HL-60/S4 treated with phorbol 12-myristate 13-acetate at 8.2 ng/mL for 4 days and 3 days (cell line): ENCODE measurements around the gene RGS3.

Source experiments
- in situ Hi-C: fragments of 300-500 bp; cut with MboI; formaldehyde crosslinking; loops from 2 replicates; pipeline ENCODE4 v1.15.0; 2022; ENCODE audit warnings: low sequenced_read_pairs

Gene RGS3

GRCh38 chr9:113594484-113595299 is 131.2 kb downstream of the RGS3 start:
- in situ Hi-C loops: loop anchor here (10.0 kb wide), 2 partner anchors 60 to 140 kb away; no protein-coding TSS in a partner anchor

DNA sequence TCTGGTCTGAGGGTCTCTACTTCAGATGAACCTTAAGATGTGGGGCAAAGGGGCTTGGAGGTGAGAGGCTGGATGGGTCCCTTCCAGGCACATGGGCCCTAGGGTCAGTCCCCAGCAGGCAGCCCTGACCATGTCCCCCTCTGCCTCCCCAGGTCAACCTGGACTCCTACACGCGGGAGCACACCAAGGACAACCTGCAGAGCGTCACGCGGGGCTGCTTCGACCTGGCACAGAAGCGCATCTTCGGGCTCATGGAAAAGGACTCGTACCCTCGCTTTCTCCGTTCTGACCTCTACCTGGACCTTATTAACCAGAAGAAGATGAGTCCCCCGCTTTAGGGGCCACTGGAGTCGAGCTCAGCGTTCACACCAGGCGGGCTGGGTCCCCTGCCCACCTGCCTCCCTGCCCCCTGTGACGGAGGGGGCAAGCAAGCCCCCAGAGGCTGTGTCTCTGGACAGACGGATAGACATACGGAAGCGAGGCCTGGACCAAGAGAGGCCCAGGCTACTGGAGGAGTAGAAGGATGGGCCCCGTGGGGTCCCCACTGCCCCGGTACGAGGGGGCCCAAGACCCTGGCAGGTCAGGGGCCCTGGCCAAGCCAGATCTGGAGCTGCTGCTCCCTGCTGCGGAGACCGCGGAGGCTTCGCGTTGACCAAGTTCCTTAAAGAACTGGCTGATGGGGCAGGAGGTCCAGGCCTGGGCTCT is 133.2 kb downstream of the RGS3 start:
- in situ Hi-C loops: loop anchor here (10.0 kb wide), 2 partner anchors 58 to 142 kb away; no protein-coding TSS in a partner anchor

DNA sequence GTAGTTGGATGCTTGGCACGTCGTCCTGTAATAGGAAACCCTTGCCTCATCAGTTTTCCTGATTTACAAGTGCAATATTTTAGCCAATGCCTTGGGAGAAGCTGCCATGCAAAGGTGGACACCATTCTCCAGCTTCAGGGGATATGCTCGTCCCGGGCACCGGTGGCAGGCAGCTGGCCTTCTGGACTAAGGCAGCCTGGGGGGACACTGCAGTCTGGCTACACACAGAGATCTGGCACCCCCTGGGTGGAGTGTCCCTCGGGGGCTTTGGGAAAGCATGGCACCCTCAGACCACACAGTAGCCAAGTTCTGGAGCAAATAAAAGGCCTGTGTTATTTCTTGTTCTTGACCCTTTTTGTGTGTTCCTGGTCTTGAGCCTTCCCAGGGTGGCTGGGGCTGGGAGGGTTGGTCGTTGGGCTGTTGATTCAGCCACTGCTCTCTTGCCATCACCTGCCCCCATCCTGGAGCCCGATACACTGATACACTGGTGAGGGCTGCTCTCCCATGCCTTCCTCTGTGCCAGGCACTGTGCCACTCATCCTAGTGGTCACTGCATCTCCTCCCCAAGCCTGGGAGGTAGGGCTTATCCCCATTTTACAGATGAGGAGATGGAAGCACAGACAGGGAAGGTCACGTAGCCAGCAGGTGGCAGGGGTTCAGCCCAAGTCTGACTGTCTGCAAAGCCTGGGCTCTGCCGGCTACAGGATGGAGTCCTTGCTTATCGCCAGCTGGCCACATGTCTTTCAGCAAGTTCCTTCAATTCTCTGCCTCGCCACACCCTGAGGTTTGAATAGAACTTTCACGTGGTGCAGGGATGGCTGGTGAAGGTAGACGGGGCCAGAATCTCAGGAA is 134.1 kb downstream of the RGS3 start:
- in situ Hi-C loops: loop anchor here (10.0 kb wide), 2 partner anchors 57 to 143 kb away; no protein-coding TSS in a partner anchor

DNA sequence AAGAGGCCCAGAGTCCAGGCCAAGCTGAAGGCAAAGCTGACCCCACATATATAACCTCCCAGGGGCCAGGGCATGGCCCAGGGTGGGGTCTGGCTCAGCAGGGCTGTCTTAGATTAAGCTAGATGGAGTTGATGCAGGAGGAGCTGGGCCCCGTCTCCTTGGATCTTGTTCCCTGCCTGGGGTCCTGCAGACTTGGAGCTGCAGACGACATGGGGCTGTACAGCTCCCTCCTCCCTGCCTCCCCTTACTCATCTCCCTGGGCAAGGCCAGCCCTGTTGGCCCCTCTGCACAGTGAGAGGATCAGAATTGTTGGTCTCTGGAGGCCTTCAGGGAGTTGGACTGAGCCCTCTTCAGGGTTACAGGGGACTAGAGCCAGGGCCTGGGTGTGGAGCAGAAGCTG is 134.9 kb downstream of the RGS3 start:
- in situ Hi-C loops: loop anchor here (10.0 kb wide), 2 partner anchors 56 to 144 kb away; no protein-coding TSS in a partner anchor

GRCh38 chr9:113598883-113599282 is 135.4 kb downstream of the RGS3 start:
- in situ Hi-C loops: loop anchor here (10.0 kb wide), 2 partner anchors 56 to 144 kb away; no protein-coding TSS in a partner anchor

GRCh38 chr9:113599646-113600022 is 136.1 kb downstream of the RGS3 start:
- in situ Hi-C loops: loop anchor here (10.0 kb wide), 2 partner anchors 55 to 145 kb away; no protein-coding TSS in a partner anchor

DNA sequence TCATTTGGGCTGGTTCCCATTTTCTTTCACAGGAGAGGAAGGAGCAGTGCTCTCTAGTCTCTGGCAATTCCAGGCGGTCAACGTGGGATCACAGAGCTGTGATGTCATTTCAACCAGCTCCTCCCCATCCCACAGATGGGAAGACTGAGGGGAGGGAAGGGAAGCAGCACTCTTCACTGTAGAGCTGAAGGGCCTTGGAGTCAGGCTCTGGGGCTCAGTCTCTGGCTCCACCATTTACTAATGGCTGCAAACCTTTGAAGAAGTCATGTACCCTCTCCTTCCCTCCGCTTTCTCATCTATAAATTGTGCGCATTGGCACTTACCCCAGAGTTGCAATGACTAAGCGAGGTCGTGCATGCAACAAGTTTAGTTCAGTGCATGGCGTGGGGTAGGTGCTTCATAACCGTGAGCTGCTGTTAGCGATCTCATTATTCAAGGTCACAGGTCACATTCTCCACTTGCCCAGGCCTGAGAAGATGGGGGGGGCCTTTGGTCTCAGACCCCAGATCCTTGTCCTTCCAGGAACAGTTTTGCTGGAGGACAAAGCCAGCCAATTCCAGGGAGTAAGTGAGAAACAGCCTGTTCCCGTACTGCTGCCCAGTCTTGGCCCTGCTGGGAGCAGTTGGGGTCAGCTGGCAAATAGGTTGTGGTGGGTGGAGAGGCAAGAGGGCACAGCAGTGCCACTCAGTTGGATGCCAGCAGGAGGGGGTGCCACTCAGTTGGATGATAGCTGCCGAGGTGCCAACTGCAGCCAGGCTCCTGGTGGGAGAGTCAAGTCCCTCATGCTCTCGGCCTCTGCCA is 136.7 kb downstream of the RGS3 start:
- in situ Hi-C loops: no loop called here

GRCh38 chr9:113600871-113601614 is 137.5 kb downstream of the RGS3 start:
- in situ Hi-C loops: no loop called here

- in situ Hi-C loops: no loop called here
These were observed 138.1 kb downstream of the RGS3 start for GRCh38 chr9:113601656-113602055.

DNA sequence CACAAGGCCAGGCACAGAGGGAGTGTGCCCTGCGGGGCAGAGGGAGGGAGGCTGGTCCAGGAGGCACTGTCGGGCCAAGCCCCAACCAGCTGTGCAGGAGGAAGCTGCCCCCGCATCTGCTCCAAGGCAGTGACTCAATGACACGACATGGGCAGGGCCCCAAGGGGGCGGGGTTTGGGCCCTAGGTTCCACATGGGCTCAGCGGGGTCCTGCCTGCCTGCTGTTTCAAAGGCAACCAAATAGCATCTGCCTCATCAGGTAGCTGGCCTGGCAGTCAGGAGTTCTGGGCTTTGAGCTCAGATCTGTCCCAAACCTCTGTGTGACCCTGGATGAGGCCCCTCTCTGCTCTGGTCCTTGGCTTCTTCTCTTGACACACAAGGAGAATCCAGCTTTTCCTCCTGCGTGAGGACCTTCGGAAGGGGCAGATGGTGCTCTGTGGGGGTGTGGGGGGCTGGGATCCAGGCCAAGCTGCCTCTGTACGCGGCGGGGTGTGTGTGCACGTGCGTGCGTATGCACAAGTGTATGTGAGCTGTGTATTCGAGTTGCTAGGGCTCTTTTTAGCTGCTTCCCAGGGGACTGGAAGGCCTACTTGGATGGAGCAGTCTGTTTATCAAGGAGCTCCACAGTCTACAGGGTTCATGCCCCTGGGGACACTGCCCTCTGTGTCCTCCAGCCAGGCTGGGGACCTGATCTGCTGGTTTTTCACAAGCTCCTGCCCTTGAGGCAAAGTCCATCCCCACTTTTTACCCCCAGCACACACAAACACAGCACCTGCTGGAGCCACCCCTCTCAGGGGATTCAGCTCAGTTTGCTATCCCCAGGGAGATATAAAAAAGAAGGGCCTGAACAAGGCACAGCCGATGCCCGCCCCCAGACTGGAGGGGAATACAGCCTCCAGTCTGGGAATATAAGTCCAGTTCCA is 138.9 kb downstream of the RGS3 start:
- in situ Hi-C loops: no loop called here

- in situ Hi-C loops: no loop called here
These were observed 139.5 kb downstream of the RGS3 start for GRCh38 chr9:113603048-113603375.

DNA sequence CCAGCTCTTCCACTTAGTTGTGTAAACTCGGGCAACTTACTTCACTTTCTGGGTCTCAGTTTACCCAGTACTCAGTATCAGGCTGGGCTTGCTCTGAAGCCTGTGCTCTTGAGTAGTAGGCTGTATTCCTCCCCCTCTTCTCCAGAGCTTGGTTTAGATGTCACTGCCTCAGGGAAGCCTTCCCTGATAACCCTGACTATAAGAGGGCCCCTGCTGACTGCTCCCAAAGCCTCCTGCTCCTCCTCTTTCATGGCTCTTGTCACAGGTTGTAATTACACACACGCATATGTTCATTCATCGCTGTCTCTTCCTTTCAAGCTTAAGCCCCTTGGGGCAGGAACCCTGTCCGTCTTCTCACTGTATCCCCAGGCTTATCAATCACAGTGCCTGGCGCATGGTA is 140.2 kb downstream of the RGS3 start:
- in situ Hi-C loops: no loop called here

GRCh38 chr9:113604393-113604792 is 140.9 kb downstream of the RGS3 start:
- in situ Hi-C loops: no loop called here

GRCh38 chr9:113606510-113606909 is 143.0 kb downstream of the RGS3 start:
- in situ Hi-C loops: no loop called here

DNA sequence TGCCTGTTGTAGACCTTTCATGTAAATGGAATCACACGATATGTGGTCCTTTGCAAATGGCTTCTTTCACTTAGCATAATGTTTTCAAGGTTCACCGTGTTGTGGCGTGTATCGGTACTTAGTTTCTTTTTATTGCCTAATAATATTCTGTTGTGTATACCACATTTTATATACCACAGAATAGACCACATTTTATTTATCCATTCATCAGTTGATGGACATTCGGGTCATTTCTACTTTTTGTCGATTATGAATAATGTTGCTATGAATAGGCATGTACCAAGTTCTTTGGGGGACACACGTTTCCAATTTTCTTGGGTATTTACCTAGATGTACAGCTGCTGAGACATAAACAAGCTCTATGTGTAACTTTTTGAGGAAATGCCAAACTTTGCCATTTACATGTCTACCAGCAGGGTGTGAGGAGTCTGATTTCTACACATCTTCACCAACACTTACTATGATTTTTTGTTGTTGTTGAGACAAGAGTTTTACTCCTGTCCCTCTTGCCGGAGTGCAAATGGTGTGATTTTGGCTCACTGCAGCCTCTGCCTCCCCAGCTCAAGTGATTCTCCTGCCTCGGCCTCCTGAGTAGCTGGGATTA is 144.7 kb downstream of the RGS3 start:
- in situ Hi-C loops: no loop called here

- in situ Hi-C loops: no loop called here
These were observed 146.2 kb downstream of the RGS3 start for GRCh38 chr9:113609562-113610318.

DNA sequence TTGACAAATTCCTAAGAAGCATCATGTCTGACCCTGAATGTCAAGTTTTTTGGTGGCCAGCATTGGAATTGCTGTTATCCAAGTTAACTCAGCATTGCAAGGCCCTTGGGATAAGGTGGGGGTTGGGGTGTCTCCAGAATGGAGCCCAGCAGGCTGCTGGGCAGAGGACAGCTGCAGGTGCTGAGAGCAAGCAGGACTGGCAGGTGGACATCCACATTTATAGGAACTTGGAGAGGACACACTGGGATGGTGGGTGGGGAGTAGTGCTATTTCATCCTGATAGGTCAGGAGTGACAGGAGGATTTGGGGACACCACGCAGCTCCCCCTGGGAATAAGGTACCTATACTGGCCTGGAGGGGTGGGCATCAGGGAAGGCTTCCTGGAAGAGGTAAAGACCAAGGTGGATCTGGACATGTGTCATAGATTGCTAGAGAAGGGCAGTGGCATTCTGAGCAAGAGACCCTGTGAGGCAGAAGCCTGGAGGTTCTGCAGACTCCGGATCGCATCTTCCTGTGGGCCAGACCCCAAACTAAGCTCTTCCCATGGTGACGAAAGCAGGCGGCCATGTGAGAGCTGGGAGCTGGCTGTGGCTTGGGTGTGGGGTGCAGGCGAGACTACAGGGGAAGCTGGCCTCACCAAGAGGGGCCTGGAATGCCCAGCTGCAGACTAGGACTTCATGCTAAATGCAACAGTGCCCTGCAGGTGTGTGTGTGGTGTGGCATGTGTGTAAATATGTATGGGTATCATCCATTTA is 148.1 kb downstream of the RGS3 start:
- in situ Hi-C loops: no loop called here
